K562 (cell line): ENCODE results near the gene CLASP1. TPM values are rescaled to one million over a fixed set of nuclear protein-coding genes. Genes with fewer than 3 reads are reported as not detected.

ENCODE experiments used
- ARHGAP35 ChIP-seq: fragments of 450-650 bp; IDR thresholded peaks from 2 replicates; pipeline ENCODE4 v1.6.1; 2018; ENCODE audit not compliant: partially characterized antibody
- ARID2 ChIP-seq: fragments of 450-650 bp; IDR thresholded peaks from 2 replicates; pipeline ENCODE4 v1.6.1; 2017; ENCODE audit warnings: antibody characterized with exemption, mild to moderate bottlenecking
- ASH1L ChIP-seq: fragments of 450-650 bp; IDR thresholded peaks from 2 replicates; pipeline ENCODE4 v1.6.1; 2018; ENCODE audit warnings: borderline replicate concordance, mild to moderate bottlenecking, low read depth; ENCODE audit not compliant: partially characterized antibody
- BDP1 ChIP-seq: IDR thresholded peaks from 3 replicates; pipeline ENCODE4 v1.6.1; 2011; ENCODE audit not compliant: insufficient read length, insufficient read depth
- BRD9 ChIP-seq: fragments of 450-650 bp; IDR thresholded peaks from 2 replicates; pipeline ENCODE4 v1.6.1; 2018; ENCODE audit warnings: low read depth; ENCODE audit not compliant: partially characterized antibody
- ERF ChIP-seq: fragments of 450-650 bp; formaldehyde crosslinking; IDR thresholded peaks from 2 replicates; pipeline ENCODE4 v1.4.0; 2020; ENCODE audit warnings: mild to moderate bottlenecking, mixed read lengths
- HMGN3 ChIP-seq: IDR thresholded peaks from 2 replicates; pipeline ENCODE4 v1.6.1; 2011; ENCODE audit warnings: borderline replicate concordance, low read depth, mild to moderate bottlenecking, mixed read lengths, low read length; ENCODE audit not compliant: insufficient read length; ENCODE audit errors: extremely low read depth
- KAT7 ChIP-seq: sonication (generic); formaldehyde crosslinking; IDR thresholded peaks from 2 replicates; pipeline ENCODE4 v1.8.0; 2022; ENCODE audit warnings: missing genetic modification reagents, mild to moderate bottlenecking, borderline replicate concordance
- MEF2A ChIP-seq: IDR thresholded peaks from 2 replicates; pipeline ENCODE4 v1.6.1; 2011; ENCODE audit warnings: low read depth, mild to moderate bottlenecking, low read length, moderate library complexity; ENCODE audit not compliant: control insufficient read depth
- PHF20 ChIP-seq: fragments of 450-650 bp; IDR thresholded peaks from 2 replicates; pipeline ENCODE4 v1.6.1; 2018; ENCODE audit not compliant: partially characterized antibody
- POLR2A ChIP-seq: fragments of 450-650 bp; conservative IDR thresholded peaks from 2 replicates; pipeline ENCODE4 v1.6.1; 2016
- TEAD1 ChIP-seq, 2 experiments: fragments of 450-650 bp in 1 of 2; sonication (generic) in 1 of 2; formaldehyde crosslinking; IDR thresholded peaks; 2 replicates each; pipeline versions ENCODE4 v1.4.0 to v1.8.0; 2020 to 2022; ENCODE audit warnings: mild to moderate bottlenecking in 2 of 2, missing genetic modification reagents in 1 of 2
- TEAD2 ChIP-seq: fragments of 450-650 bp; IDR thresholded peaks from 2 replicates; pipeline ENCODE4 v1.6.1; 2016; ENCODE audit warnings: missing genetic modification characterization, control low read depth, missing compliant biosample characterization
- XRCC3 ChIP-seq: fragments of 450-650 bp; IDR thresholded peaks from 2 replicates; pipeline ENCODE4 v1.6.1; 2017; ENCODE audit warnings: mild to moderate bottlenecking, moderate library complexity
- ZC3H8 ChIP-seq: fragments of 450-650 bp; IDR thresholded peaks from 2 replicates; pipeline ENCODE4 v1.6.1; 2017
- ZFP36 ChIP-seq: fragments of 150-350 bp; IDR thresholded peaks from 2 replicates; pipeline ENCODE4 v1.6.1; 2018; ENCODE audit warnings: low read length, low read depth; ENCODE audit not compliant: partially characterized antibody
- ZNF253 ChIP-seq: fragments of 250-450 bp; sonication (Bioruptor Pico); conservative IDR thresholded peaks from 2 replicates; pipeline ENCODE4 v1.6.1; 2021; ENCODE audit warnings: mild to moderate bottlenecking
- polyA plus RNA-seq, 8 experiments: library from polyadenylated mRNA; depleted of rRNA in 4 of 8; stranded (reverse) in 5 of 8; unstranded in 3 of 8; fragments of >200 nt; fragmentation: Nextera tagmentation in 2 of 8; fragmentation: Illumina TruSeq in 1 of 8; extraction: Ambion mirVana in 2 of 8; extraction: Trizol in 1 of 8; gene quantifications; 2 replicates each; pipeline versions ENCODE4 v1.2.1 to v1.2.3, GENCODE V29; 2011 to 2014; ENCODE audit warnings: inconsistent platforms in 1 of 8, missing spikeins in 1 of 8
- total RNA-seq, 7 experiments: library from RNA; depleted of rRNA in 6 of 7; stranded (reverse); fragments of >200 nt in 6 of 7; fragmentation: Illumina TruSeq in 2 of 7; extraction: Trizol in 2 of 7; gene quantifications; 2 replicates each; pipeline versions ENCODE4 v1.2.1 to v1.2.3, GENCODE V29; 2011 to 2021; ENCODE audit warnings: low replicate concordance in 1 of 7
- TF ChIP-seq, protein P1 (sequence below), 2 experiments: fragments of 450-650 bp; IDR thresholded peaks; 2 replicates each; pipeline ENCODE4 v1.6.1; 2016; ENCODE audit warnings: mild to moderate bottlenecking in 2 of 2, borderline replicate concordance in 1 of 2, low read depth in 1 of 2, moderate library complexity in 1 of 2
- TF ChIP-seq, protein P2 (sequence below): fragments of 450-650 bp; IDR thresholded peaks from one replicate; pipeline ENCODE4 v1.6.1; 2018; ENCODE audit warnings: mild to moderate bottlenecking, moderate library complexity; ENCODE audit not compliant: partially characterized antibody
- TF ChIP-seq, protein P3 (sequence below): IDR thresholded peaks from 2 replicates; pipeline ENCODE4 v1.6.1; 2011; ENCODE audit not compliant: insufficient read length; ENCODE audit errors: extremely low read depth

CLASP1 gene
- total and polyA plus RNA-seq, 9 of the 15 experiments (the other 6 are each of a cell fraction or from before 2014, with no cell fraction given), result 1.7 to 40.3 (median 20.7) TPM

DNA sequence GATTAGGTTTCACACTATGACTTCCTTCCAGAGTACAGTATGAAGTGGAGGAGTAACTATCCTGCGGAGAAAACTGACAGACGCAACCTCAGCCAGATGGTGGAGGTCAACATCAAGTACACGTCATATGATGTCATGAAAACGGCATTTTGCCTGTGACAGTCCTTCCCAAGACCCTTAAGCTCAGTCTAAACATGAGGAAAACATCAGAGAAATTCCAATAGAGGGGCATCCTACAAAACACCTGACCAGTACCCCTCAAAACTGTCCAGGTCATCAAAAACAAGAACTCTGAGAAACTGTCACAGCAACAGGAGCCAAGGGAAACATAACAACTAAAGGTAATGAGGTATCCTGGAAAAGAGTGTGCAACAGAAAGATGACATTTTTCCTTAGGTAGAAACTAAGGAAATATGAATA, 116.9 kb downstream of the CLASP1 start (continued):
- TF ChIP-seq, protein P1, sequence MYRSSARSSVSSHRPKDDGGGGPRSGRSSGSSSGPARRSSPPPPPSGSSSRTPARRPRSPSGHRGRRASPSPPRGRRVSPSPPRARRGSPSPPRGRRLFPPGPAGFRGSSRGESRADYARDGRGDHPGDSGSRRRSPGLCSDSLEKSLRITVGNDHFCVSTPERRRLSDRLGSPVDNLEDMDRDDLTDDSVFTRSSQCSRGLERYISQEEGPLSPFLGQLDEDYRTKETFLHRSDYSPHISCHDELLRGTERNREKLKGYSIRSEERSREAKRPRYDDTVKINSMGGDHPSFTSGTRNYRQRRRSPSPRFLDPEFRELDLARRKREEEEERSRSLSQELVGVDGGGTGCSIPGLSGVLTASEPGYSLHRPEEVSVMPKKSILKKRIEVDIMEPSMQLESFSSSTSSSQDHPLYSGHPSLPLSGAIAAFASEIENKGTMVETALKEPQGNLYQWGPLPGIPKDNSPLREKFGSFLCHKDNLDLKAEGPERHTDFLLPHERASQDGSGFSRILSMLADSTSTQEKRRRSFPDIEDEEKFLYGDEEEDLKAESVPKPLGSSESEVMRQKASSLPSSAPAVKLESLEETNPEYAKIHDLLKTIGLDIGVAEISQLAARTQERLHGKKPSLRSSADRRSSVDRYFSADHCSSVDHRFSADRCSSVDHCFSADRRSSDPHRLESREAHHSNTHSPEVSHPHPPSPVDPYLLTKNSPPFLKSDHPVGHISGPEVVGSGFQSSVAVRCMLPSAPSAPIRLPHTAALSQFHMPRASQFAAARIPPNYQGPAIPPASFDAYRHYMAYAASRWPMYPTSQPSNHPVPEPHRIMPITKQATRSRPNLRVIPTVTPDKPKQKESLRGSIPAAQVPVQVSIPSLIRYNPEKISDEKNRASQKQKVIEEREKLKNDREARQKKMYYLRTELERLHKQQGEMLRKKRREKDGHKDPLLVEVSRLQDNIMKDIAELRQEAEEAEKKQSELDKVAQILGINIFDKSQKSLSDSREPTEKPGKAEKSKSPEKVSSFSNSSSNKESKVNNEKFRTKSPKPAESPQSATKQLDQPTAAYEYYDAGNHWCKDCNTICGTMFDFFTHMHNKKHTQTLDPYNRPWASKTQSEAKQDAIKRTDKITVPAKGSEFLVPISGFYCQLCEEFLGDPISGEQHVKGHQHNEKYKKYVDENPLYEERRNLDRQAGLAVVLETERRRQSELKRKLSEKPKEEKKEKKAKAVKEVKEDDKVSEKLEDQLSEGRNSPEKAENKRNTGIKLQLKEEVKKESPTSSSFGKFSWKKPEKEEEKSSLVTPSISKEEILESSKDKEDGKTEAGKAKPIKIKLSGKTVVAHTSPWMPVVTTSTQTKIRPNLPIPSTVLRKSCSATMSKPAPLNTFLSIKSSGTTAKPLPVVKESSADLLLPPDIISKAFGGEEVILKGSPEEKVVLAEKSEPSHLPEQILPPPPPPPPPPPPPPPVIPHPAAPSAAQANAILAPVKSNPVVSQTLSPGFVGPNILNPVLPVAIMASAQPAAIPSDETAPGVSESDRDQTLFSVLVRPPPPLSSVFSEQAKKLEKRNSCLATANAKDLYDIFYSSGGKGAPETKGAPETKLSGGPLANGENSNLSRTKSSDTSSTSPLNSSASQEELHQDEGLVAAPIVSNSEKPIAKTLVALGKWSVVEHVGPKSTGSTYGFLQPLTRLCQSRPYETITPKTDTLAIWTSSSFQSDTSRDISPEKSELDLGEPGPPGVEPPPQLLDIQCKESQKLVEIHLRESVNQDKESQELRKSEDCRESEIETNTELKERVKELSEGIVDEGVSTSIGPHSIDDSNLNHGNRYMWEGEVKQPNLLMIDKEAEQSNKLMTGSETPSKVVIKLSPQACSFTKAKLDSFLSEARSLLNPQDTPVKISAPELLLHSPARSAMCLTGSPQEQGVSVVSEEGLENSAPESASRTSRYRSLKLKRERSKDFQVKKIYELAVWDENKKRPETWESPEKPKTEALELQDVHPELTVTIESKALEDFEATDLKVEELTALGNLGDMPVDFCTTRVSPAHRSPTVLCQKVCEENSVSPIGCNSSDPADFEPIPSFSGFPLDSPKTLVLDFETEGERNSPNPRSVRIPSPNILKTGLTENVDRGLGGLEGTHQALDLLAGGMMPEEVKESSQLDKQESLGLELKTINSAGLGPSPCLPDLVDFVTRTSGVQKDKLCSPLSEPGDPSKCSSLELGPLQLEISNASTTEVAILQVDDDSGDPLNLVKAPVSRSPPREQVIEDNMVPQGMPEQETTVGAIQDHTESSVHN (IDR thresholded peaks at IDR 0.05; ENCODE audit: borderline replicate concordance in 1 of 2, low read depth in 1 of 2), result peak in 1 of 2 experiments; percentile 68; a peak in 1 of 4 replicates
- TF ChIP-seq TEAD2 (tag) (no peak), ZC3H8 (no peak), BDP1 (no peak), ERF (no peak), PHF20 (no peak), POLR2A (no peak), XRCC3 (no peak), ASH1L (no peak), ARHGAP35 (no peak), MEF2A (no peak), ARID2 (no peak), ZFP36 (peak; percentile 66), BRD9 (no peak), TEAD1 (CRISPR knock-in tag; IDR thresholded peaks at IDR 0.05) (no peak), ZNF253 (no peak), KAT7 (CRISPR knock-in tag) (no peak), HMGN3 (no peak)
- TF ChIP-seq, protein P2, sequence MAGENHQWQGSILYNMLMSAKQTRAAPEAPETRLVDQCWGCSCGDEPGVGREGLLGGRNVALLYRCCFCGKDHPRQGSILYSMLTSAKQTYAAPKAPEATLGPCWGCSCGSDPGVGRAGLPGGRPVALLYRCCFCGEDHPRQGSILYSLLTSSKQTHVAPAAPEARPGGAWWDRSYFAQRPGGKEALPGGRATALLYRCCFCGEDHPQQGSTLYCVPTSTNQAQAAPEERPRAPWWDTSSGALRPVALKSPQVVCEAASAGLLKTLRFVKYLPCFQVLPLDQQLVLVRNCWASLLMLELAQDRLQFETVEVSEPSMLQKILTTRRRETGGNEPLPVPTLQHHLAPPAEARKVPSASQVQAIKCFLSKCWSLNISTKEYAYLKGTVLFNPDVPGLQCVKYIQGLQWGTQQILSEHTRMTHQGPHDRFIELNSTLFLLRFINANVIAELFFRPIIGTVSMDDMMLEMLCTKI, result no peak
- TF ChIP-seq, protein P3, sequence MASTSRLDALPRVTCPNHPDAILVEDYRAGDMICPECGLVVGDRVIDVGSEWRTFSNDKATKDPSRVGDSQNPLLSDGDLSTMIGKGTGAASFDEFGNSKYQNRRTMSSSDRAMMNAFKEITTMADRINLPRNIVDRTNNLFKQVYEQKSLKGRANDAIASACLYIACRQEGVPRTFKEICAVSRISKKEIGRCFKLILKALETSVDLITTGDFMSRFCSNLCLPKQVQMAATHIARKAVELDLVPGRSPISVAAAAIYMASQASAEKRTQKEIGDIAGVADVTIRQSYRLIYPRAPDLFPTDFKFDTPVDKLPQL, result no peak
